IPS-20b (cell line): Measurements from ENCODE around the gene CCDC184.
"Not testable (repeated sequence)": the region's sequence is repeated elsewhere in the genome, so short reads cannot be mapped to it uniquely, and the experiment has no call there.

Experiments used
- H3K27ac ChIP-seq: one replicate; pipeline ENCODE4 v1.5.1; 2013; ENCODE audit warnings: low read length
- H3K27me3 ChIP-seq: 2 replicates; pipeline ENCODE4 v1.6.1; 2013; ENCODE audit warnings: mild to moderate bottlenecking, low read length, inconsistent platforms; ENCODE audit not compliant: insufficient read depth
- H3K36me3 ChIP-seq: 2 replicates; pipeline ENCODE4 v1.6.1; 2013; ENCODE audit warnings: low read depth, mild to moderate bottlenecking, inconsistent platforms, low read length, moderate library complexity; ENCODE audit not compliant: insufficient read depth
- H3K4me1 ChIP-seq: 2 replicates; pipeline ENCODE4 v1.6.1; 2013; ENCODE audit warnings: mild to moderate bottlenecking, control low read depth, inconsistent platforms, low read length, moderate library complexity; ENCODE audit not compliant: insufficient read depth
- H3K4me3 ChIP-seq: 2 replicates; pipeline ENCODE4 v1.5.1; 2013; ENCODE audit warnings: mild to moderate bottlenecking, low read length, inconsistent platforms
- H3K9ac ChIP-seq: 2 replicates; pipeline ENCODE4 v1.6.1; 2013; ENCODE audit warnings: low read depth, mild to moderate bottlenecking, inconsistent platforms, low read length, moderate library complexity
- H3K9me3 ChIP-seq: 2 replicates; pipeline ENCODE4 v1.6.1; 2013; ENCODE audit warnings: mild to moderate bottlenecking, low read depth, low read length, inconsistent platforms; ENCODE audit not compliant: insufficient read depth

Gene CCDC184

DNA sequence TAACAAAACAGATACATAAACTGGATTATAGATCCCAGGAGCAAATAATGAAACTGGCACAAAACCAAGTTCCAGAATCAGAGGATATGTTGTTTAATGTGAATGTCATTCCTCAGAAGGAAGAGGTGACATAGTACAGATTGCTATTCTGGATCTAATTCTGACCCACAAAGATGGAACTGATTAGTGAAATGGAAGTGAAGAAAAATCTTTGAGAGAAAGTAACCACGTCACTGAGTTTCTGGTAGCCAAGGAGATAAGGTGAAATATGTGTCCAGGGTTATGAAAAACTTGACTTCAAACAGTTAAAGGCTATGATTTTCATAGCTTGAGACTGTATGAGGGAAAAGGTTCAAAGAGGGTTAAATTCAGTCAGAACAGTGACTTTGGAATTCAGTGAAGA lies 11.4 kb downstream of the CCDC184 start:
- peaks cover 4% of the 10 kb centered on the region for H3K4me1 ChIP-seq
- H3K27ac ChIP-seq, result no peak overlapping the region
- H3K9ac ChIP-seq, result no peak overlapping the region
- H3K36me3 ChIP-seq, result no peaks in the 10 kb centered on the region
- H3K9me3 ChIP-seq, result no peaks in the 10 kb centered on the region
- H3K4me3 ChIP-seq, result no peak overlapping the region
- peaks cover 84% of the 10 kb centered on the region for H3K27me3 ChIP-seq

- Histone ChIP-seq H3K9ac (peak overlapping the region; percentile 78; the same call in 1 of the 2 replicates), H3K4me1 (peaks cover 4% of the 10 kb centered on the region), H3K36me3 (no peaks in the 10 kb centered on the region), H3K9me3 (no peaks in the 10 kb centered on the region), H3K4me3 (peak overlapping the region; percentile 87), H3K27me3 (peaks cover 90% of the 10 kb centered on the region), H3K27ac (no peak overlapping the region)
Measured at GRCh38 chr12:48197549-48197970, 14.1 kb downstream of the CCDC184 start.

GRCh38 chr12:48197971-48198671 lies 14.7 kb downstream of the CCDC184 start:
- peaks cover 4% of the 10 kb centered on the region for H3K4me1 ChIP-seq
- peak overlapping the region; percentile 57 for H3K27ac ChIP-seq

GRCh38 chr12:48198672-48198971 lies 15.2 kb downstream of the CCDC184 start:
- Histone ChIP-seq H3K27me3 (peaks cover 90% of the 10 kb centered on the region), H3K9me3 (no peaks in the 10 kb centered on the region), H3K36me3 (no peaks in the 10 kb centered on the region), H3K9ac (peak overlapping the region; percentile 90; the same call in 1 of the 2 replicates), H3K4me3 (peak overlapping the region; percentile 87), H3K27ac (peak overlapping the region; percentile 57), H3K4me1 (peaks cover 4% of the 10 kb centered on the region)

More at GRCh38 chr12:48197971-48198671, 14.7 kb downstream of the CCDC184 start:
- Histone ChIP-seq H3K4me3 (peak overlapping the region; percentile 87), H3K9ac (peak overlapping the region; percentile 90), H3K36me3 (no peaks in the 10 kb centered on the region), H3K9me3 (no peaks in the 10 kb centered on the region), H3K27me3 (peaks cover 90% of the 10 kb centered on the region)

GRCh38 chr12:48198985-48199384 lies 15.5 kb downstream of the CCDC184 start:
- Histone ChIP-seq H3K4me1 (peaks cover 4% of the 10 kb centered on the region), H3K27me3 (peaks cover 90% of the 10 kb centered on the region), H3K9me3 (no peaks in the 10 kb centered on the region), H3K36me3 (no peaks in the 10 kb centered on the region), H3K4me3 (peak overlapping the region; percentile 87), H3K27ac (no peak overlapping the region), H3K9ac (peak overlapping the region; percentile 90; the same call in 1 of the 2 replicates)

GRCh38 chr12:48199774-48200221 lies 16.4 kb downstream of the CCDC184 start:
- no peak overlapping the region for H3K27ac ChIP-seq
- peaks cover 90% of the 10 kb centered on the region for H3K27me3 ChIP-seq
- H3K4me1 ChIP-seq, result peaks cover 4% of the 10 kb centered on the region
- no peak overlapping the region for H3K4me3 ChIP-seq
- H3K9me3 ChIP-seq, result peaks cover 4% of the 10 kb centered on the region; the same call in 1 of the 2 replicates
- no peaks in the 10 kb centered on the region for H3K36me3 ChIP-seq
- H3K9ac ChIP-seq, result no peak overlapping the region

DNA sequence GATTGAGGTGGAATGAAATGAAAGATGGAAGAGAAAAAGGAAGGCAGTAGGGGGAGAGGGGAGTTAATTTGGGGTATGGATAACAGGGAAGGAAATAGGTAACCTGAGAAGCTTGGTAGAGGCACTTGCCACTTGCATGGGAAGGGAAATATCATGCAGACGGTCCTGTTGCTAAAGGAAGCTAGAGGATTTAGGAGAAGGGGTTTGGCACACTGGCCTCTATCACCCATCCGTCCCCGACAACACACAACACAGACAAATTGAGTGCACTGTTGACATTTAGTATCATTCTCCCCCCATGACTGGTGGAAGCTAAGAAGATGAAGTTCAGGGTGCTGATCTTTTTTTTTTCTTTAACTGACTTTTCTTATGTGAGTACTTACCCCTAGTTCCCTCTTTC lies 17.6 kb downstream of the CCDC184 start:
- Histone ChIP-seq H3K27ac (no peak overlapping the region), H3K9ac (no peak overlapping the region), H3K4me3 (no peak overlapping the region), H3K4me1 (peaks cover 4% of the 10 kb centered on the region), H3K9me3 (peaks cover 17% of the 10 kb centered on the region; the same call in 1 of the 2 replicates), H3K36me3 (no peaks in the 10 kb centered on the region), H3K27me3 (peaks cover 81% of the 10 kb centered on the region)

GRCh38 chr12:48201516-48201915 lies 18.1 kb downstream of the CCDC184 start:
- Histone ChIP-seq H3K27ac (no peak overlapping the region), H3K9me3 (peaks cover 21% of the 10 kb centered on the region), H3K27me3 (peaks cover 79% of the 10 kb centered on the region), H3K4me3 (no peak overlapping the region), H3K9ac (no peak overlapping the region), H3K36me3 (no peaks in the 10 kb centered on the region), H3K4me1 (peaks cover 4% of the 10 kb centered on the region)

GRCh38 chr12:48202766-48203165 lies 19.3 kb downstream of the CCDC184 start:
- Histone ChIP-seq H3K36me3 (no peaks in the 10 kb centered on the region), H3K9ac (no peak overlapping the region), H3K27me3 (peaks cover 70% of the 10 kb centered on the region), H3K9me3 (peaks cover 28% of the 10 kb centered on the region), H3K4me3 (no peak overlapping the region), H3K27ac (no peak overlapping the region), H3K4me1 (no peaks in the 10 kb centered on the region)

- Histone ChIP-seq H3K9me3 (peaks cover 32% of the 10 kb centered on the region), H3K27me3 (peaks cover 70% of the 10 kb centered on the region), H3K9ac (no peak within 1 kb of the TSS), H3K4me1 (no peaks in the 10 kb centered on the region), H3K36me3 (no peaks in the 10 kb centered on the region), H3K4me3 (no peak within 1 kb of the TSS), H3K27ac (no peak within 1 kb of the TSS)
Measured at GRCh38 chr12:48203192-48203591, 19.7 kb downstream of the CCDC184 start, which contains the start of gene OR10AD1. OR10AD1 (minus strand) TSS chr12:48203292; CDS start chr12:48203292, 0 bp downstream.

DNA sequence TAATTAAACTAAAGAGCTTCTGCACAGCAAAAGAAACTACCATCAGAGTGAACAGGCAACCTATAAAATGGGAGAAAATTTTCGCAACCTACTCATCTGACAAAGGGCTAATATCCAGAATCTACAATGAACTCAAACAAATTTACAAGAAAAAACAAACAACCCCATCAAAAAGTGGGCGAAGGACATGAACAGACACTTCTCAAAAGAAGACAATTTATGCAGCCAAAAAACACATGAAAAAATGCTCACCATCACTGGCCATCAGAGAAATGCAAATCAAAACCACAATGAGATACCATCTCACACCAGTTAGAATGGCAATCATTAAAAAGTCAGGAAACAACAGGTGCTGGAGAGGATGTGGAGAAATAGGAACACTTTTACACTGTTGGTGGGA lies 26.1 kb downstream of the CCDC184 start:
- Histone ChIP-seq H3K9me3 (peaks cover 37% of the 10 kb centered on the region), H3K27me3 (peaks cover 36% of the 10 kb centered on the region; the same call in 1 of the 2 replicates)
- not testable (repeated sequence) for H3K4me1 ChIP-seq, H3K9ac ChIP-seq, H3K36me3 ChIP-seq, H3K27ac ChIP-seq, H3K4me3 ChIP-seq

GRCh38 chr12:48216785-48217184 lies 33.3 kb downstream of the CCDC184 start:
- H3K4me3 ChIP-seq, result no peak overlapping the region
- H3K27me3 ChIP-seq, result peaks cover 28% of the 10 kb centered on the region; the same call in 1 of the 2 replicates
- H3K4me1 ChIP-seq, result no peaks in the 10 kb centered on the region
- H3K9me3 ChIP-seq, result no peaks in the 10 kb centered on the region
- no peaks in the 10 kb centered on the region for H3K36me3 ChIP-seq
- no peak overlapping the region; the same call in 1 of the 2 replicates for H3K9ac ChIP-seq
- no peak overlapping the region for H3K27ac ChIP-seq
